ENCODE data around the gene EXOC6B. TPM values are rescaled to one million over a fixed set of nuclear protein-coding genes. Genes with fewer than 3 reads are reported as not detected.

EXOC6B gene
- total and polyA plus RNA-seq, 11 donors, result 18.4 to 192 (median 143) TPM

- intact Hi-C loops (cut with DNase I), result no loop called here
- H3K27me3 ChIP-seq, result no peaks in the 10 kb centered on the region
- H3K4me3 ChIP-seq, result no peak overlapping the region
- no peak for TF ChIP-seq POLR2A (IDR thresholded peaks at IDR 0.05)
- TF ChIP-seq CTCF (IDR thresholded peaks at IDR 0.05), result no peak
- ATAC-seq (no peak), DNase-seq (no peak)
- no peaks in the 10 kb centered on the region for H3K9me3 ChIP-seq
- no peak overlapping the region for H3K27ac ChIP-seq
- H3K4me1 ChIP-seq, result peaks cover 0 to 5% (median 0%) of the 10 kb centered on the region in 12 donors
- H3K36me3 ChIP-seq, result peaks cover 0 to 52% (median 9%) of the 10 kb centered on the region in 9 donors
These were observed 113.5 kb downstream of the EXOC6B start for GRCh38 chr2:72712304-72712703.

GRCh38 chr2:72710418-72711152 is 115.2 kb downstream of the EXOC6B start:
- no peak overlapping the region for H3K27ac ChIP-seq
- WGBS, 4 donors, result 82 to 94% (median 90%) methylated on average over 1 of the region's 1 CpG
- no peaks in the 10 kb centered on the region for H3K9me3 ChIP-seq
- no peak overlapping the region for H3K4me3 ChIP-seq
- H3K36me3 ChIP-seq, result peaks cover 0 to 35% (median under 1%) of the 10 kb centered on the region in 9 donors
- H3K4me1 ChIP-seq, result peaks cover 0 to 5% (median 0%) of the 10 kb centered on the region in 12 donors
- H3K27me3 ChIP-seq, result no peaks in the 10 kb centered on the region
- DNase-seq (no peak), ATAC-seq (no peak)
- intact Hi-C loops (cut with DNase I), result no loop called here
- TF ChIP-seq POLR2A (IDR thresholded peaks at IDR 0.05) (no peak), CTCF (IDR thresholded peaks at IDR 0.05) (no peak)

GRCh38 chr2:72708236-72708635 is 117.6 kb downstream of the EXOC6B start:
- Histone ChIP-seq H3K27ac (no peak overlapping the region), H3K4me3 (no peak overlapping the region), H3K9me3 (no peaks in the 10 kb centered on the region), H3K36me3 (peaks cover 0 to 18% (median 0%) of the 10 kb centered on the region in 9 donors), H3K27me3 (no peaks in the 10 kb centered on the region), H3K4me1 (no peaks in the 10 kb centered on the region)
- ATAC-seq (no peak), DNase-seq (no peak)
- intact Hi-C loops (cut with DNase I), result no loop called here
- TF ChIP-seq CTCF (IDR thresholded peaks at IDR 0.05), result no peak
- WGBS, 4 donors, result 86 to 95% (median 92%) methylated on average over 1 of the region's 1 CpG

- TF ChIP-seq POLR2A (IDR thresholded peaks at IDR 0.05), result no peak
- no peak for TF ChIP-seq CTCF (IDR thresholded peaks at IDR 0.05)
- peaks cover 0 to 5% (median 0%) of the 10 kb centered on the region in 9 donors for H3K36me3 ChIP-seq
These were observed 127.5 kb downstream of the EXOC6B start for GRCh38 chr2:72698300-72698699.

More at GRCh38 chr2:72698300-72698699, 127.5 kb downstream of the EXOC6B start:
- no peak overlapping the region for H3K4me3 ChIP-seq
- H3K4me1 ChIP-seq, result peaks cover 3 to 30% (median 23%) of the 10 kb centered on the region in 12 donors
- WGBS, 4 donors, result 85 to 89% (median 87%) methylated on average over 3 of the region's 3 CpGs
- no peaks in the 10 kb centered on the region for H3K27me3 ChIP-seq
- intact Hi-C loops (cut with DNase I), result no loop called here
- H3K27ac ChIP-seq, result no peak overlapping the region
- DNase-seq (no peak), ATAC-seq (no peak)
- no peaks in the 10 kb centered on the region for H3K9me3 ChIP-seq

Measured in heart left ventricle (tissue), 16 donors.